Stimulated activated CD8-positive, alpha-beta memory T cell treated with anti-CD3 and anti-CD28 coated beads, Interleukin-2, amount 100 ng/mL, for 48 hours (primary cell): Measurements from ENCODE around the gene BPIFB2.

Experiments
- DNase-seq, 2 donors: peaks; one replicate each; pipeline ENCODE4 v3.0.0-alpha.2; 2020; ENCODE audit warnings: low read depth in 2 of 2

The BPIFB2 gene

DNA sequence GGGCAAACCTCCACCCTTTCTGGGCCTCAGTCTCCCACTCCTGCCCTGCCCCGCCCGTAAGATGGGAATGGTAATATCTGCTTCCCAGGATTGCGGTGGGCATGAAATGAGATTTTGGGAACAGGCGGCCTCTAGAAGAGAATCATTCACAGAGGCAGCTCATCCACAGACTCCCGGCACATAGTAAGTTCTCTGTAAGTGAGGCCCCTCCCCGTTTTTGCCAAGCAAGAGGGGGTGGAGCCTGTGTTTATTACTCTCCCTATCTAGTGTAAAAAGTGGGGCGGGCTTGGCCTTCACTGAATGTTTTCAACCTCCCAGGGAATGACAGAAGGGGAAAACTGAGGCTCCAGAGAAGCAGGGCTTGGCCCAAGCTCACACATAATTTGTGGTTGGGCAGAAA is 23.3 kb upstream of the BPIFB2 start:
- DNase-seq, result no peak

DNA sequence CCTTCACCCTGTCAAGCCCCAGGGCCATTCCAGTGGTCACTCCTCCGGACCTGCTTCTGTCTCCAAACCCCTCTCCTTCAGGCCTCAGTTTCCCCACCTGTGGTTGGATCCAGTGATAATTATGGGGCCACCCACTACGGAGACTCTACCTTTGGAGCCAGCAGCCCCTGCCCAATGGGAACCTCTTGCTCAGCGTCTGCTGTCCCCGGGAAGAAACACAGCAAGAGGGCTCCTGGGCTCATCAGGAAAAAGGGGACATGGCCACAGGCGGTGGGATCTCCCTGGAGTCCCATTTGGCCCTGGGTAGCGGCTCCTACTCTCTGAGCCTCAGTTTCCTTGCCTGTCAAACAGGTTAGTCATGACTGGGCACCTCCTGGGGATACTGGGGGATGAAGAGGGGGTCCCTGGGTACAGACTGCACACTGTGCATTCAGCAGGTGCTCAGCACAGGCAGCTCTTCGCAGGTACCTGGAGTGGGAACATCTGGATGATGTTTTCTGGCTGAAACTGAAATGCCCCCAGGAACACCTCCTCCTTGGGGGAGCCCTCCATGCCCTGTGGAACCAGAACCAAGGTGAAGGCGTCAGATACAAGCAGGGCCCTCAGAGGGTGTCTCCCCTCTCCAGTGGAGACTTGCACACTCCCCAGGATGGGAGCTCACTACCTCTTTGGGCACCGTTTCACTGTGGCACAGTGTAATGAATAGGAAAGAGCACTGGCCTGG is 22.7 kb upstream of the BPIFB2 start:
- DNase-seq, result no peak

DNA sequence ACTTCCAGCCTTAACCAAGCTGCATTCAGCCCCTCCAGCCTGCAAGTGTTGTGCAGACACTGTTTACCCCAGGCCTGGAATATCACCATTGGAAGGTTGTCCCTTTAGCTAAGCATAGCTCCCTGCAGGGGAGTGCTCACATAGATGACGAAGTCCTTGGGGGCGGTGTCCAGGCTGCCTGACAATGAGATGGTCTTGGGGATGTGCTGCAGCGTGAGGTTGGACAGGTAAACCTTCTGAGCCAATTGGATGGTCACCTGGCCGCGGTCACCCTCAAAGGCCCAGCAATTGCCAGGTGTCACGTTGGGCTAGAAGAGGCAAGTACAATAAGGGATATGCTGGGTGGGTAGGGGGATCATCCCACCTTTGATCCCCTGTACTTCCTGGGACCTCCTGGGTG is 21.9 kb upstream of the BPIFB2 start:
- no peak for DNase-seq

GRCh38 chr20:32986331-32986966 is 21.1 kb upstream of the BPIFB2 start:
- DNase-seq, result no peak

DNA sequence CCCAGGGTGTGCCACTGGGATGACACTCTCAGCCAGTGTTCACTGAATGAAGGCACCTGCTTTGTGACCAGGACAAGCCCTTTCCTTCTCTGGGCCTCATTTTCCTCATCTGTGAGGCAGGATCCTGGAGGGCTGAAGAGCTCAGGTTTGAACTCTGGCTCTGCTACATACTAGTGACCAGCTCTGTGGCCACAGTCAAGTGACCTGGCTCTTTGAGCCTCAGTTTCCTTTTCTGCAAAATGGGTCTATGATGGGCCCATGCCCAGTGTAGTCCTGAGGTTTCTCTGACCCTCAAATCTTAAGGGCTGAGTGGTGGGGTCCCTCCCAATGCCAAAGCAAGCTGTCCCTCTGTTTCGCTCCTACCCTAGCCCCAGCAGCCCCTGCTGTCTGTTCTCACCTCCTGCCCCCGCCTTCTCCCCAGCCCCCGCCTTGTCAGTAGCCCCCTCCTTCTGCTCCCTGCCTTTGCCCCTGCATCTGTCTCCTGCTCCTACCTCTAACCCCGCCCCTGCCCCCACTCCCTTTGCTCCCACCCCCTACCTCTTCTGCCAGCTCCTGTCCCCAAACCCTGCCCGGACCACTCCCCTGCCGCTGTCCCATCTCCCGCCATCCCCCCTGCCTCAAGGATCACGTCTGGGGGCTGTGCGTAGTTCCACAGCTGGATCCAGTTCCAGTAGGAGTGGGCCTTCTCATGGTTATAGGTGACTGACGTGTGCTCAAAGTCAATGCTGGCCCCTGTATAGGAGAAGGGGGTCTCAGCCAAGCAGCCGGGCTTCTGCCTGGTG is 20.3 kb upstream of the BPIFB2 start:
- no peak for DNase-seq

DNA sequence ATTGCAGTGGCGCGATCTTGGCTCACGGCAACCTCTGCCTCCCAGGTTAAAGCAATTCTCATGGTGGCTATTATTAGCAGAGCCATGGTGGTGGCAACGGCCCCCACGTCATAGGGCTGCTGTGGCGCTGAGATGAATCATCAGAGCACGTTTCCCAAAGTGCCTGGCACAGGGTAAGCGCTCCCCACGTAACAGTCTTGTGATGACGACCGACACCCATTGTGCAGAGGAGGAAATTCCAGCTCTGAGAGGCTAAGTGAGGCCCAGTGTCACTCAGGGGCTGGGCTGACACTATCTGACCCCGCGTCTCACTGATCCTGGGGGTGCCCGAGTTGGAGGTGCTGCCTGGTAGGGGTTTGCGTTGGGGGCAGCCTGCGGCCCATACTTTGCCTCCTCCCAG is 19.5 kb upstream of the BPIFB2 start:
- no peak for DNase-seq

DNA sequence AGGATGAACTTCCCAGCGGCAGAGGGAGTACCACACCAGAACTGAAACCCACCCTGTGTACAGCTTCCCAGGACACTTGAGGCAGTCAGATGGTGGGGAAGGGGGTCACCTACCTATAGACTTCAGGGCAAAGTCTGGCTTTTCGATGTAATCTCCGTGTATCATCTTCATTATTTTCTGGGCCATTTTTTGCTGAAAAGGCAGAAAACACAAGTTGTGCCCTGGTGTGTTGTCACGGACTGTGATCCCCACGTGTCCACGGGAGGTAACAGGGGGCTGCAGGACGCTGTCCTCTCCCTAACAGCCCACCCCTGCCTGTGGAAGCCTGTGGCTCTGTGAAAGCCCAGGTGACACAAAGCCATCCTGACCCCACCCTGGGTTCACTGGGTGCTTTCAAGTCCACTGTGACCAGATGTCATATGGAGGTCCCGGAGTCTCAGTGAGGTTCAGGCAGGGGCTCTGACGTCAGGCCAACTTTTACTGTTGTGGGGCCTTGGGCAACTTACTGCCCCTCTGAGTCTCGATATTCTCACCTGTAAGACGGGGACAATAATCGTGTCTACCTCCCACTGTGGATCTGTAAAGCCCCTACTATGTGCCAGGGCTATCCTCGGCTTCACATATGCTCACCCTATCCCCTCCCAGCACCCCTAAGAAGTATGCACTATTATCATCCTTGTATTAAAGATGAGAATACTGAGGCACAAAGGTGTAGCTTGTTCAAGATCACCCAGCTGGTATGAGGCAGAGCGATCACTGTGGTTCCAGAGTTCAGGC is 17.8 kb upstream of the BPIFB2 start:
- DNase-seq, result no peak

- no peak for DNase-seq
These were observed 17.1 kb upstream of the BPIFB2 start for GRCh38 chr20:32990426-32990825.

DNA sequence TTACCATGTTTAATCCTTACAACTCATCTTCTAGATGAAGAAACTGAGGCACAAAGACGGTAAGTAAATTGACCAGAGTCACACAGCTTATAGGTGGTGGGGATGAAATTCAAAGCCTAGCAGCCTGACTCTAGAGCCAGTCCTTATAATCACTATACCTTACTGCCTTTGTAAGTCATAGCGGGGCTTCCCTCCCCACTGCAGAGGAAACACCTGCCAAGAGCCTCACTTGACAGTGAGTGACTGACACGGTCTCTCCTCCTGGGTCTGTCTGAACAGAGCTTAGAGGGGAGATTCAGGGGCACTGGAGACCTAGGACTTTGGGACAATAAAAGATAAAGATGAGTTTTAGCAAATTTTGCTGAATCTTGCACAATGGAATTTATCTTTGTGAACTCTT is 16.1 kb upstream of the BPIFB2 start:
- no peak for DNase-seq

- no peak for DNase-seq
These were observed 15.5 kb upstream of the BPIFB2 start for GRCh38 chr20:32991792-32992641.

GRCh38 chr20:32993496-32994050 is 13.9 kb upstream of the BPIFB2 start:
- no peak for DNase-seq

DNA sequence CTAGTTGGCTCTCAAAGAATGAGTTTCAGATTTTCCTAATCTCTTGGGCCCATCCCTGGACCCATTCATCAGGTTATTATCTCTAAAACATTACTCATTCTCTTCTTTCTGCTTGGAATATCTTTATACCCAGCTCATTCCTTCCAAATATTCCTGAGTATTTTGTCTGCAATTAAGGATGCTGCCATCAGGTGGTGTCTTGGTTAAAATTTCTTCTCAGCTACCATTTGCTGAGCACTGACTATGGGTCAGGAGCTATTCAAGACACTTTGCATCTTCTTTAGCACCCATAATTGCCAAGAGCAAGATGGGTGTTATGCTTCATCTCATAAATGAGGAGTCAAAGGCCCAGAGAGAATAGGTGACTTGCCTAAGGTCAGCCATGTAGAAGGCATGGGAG is 11.7 kb upstream of the BPIFB2 start:
- DNase-seq, result no peak

DNA sequence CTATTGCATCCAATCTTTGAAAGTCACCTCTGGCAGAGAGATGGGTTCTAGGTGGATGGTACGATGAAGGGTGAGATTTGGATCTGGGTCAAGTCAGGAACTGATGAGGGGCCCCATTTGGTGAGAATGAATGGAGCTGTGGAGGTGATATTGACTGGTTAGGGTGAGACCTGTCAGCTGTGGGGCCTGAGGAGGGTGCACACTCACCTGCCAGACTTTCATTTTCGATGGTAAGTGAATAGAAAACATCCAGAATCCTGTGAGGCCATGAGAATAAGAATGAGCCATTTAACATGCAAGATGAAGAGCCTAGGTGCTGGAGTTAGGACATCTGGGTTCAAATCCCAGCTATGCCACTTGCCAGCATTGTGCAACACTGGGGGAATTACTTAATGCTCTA is 10.1 kb upstream of the BPIFB2 start:
- DNase-seq, result no peak

GRCh38 chr20:32999603-33000250 is 7.8 kb upstream of the BPIFB2 start:
- no peak for DNase-seq

GRCh38 chr20:33000802-33001466 is 6.6 kb upstream of the BPIFB2 start:
- no peak for DNase-seq

DNA sequence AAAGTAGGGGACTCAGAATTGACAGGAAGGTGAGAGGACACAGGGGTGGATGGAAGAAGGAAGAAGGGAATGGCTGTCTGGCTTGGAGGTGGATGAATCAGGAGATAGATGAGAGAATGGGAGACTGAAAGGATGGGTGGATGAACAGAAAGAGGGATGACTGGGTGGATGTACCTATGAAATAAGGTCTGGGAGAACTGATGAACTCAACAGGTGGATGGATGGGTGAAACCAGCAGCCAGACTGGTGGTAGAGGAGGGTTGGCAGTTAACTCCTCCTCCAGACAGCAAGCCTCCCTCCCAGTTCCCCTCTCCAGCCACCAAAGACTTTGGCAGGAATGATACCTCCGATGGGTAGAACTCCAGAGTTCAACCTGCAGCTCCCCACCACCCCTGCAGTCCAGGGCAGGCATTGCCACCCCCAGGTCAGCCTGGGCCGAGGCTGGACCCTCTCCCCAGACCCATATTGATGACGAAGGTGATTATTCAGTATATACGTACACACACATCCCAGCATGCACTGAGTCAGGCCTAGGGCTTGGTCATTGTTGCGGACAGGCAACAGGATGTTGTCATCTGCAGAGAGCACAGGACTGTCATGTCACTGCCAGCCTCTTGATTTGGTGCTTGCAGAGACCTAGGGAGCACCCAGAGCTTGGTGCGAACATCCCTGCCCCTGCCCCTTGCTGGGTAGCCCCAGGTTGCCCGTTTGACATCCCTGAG is 5.3 kb upstream of the BPIFB2 start:
- DNase-seq, result no peak

DNA sequence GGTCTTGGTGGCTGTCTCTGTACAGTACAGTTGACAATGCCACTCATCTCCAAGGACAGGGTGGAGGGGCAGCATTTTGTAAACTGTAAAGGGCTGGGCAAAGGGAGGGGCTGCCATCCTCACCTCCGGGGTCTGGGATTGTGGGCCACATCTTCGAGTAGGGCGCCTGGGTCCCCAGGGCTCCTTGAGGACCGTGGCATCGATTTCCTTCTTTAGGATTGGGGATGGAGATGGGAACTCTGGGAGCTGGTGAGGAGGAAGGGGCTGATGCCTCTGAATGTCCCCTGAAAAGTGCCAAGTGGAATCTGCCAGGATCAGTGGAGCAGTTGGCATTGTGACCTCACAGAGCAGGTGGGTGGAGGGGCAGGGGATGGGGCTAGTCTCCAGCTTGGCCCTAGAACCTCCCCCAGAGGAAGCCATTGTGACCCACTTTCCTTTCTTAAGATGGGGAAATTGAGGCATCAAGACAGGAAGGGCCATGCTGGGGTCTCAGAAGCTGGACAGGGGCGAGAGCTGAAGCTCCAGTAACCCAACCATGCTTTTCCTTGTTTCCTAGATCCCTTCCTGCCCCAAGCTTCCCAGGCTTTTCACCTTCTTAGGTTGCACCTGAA is 3.3 kb upstream of the BPIFB2 start, which contains the start of gene SUN5:
Gene SUN5, minus strand, starts transcription at position 293 of the 611 bp plus-strand sequence. Its CDS starts 93 bp downstream, at position 200.
- DNase-seq, result no peak

DNA sequence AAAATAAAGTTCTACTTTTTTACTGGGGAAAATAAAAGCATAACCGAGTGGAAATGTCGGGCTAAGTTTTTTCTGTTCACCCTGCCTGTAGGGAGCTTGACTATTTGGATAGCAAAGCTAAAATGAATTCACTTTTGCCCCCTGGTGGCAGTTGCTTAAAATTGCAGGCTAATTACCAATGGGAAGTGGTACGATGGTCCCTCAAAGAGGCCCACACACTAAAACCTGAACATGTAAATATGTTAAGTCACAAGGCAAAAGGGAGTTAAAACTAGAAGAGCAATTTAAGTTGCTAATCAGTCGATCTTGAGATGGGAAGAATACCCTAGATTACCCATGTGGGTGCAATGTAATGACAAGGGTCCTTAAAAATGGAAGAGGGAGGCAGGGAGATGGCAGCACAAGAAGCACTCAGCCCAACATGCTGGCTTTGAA is 2.4 kb upstream of the BPIFB2 start:
- no peak for DNase-seq
